ENCODE data around the gene SIGLEC1.

DNA sequence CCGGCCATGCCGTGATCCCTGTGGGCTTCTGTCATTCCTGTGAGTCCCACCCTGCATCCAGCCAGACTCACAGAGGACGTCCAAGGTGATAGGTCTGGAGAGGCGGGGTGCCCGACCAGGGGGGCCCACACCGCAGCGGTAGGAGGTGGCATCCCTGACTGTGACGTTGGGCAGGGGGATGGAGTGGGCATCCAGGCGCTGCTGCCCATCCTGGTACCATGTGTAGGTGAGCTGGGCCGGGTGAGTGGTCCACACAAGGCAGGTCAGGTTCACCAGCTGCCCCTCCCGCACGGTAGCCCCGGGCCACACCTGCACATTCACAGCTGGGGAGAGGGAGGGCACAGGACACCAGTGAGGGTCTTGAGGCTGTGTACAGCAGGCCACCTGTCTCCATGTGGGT, 19.0 kb downstream of the SIGLEC1 start:
- TF ChIP-seq CTCF (IDR thresholded peaks at IDR 0.05) (no peak), POLR2A (IDR thresholded peaks at IDR 0.05) (no peak)
